Neuron (in vitro differentiated cells): ENCODE results near the gene CAMKMT.

ENCODE experiments used
- H2AFZ ChIP-seq: one replicate; pipeline ENCODE4 v1.6.1; 2013; ENCODE audit warnings: low read depth, mild to moderate bottlenecking, inconsistent platforms, low read length, moderate library complexity
- H3K27me3 ChIP-seq: one replicate; pipeline ENCODE4 v1.6.1; 2013; ENCODE audit warnings: low read length; ENCODE audit not compliant: insufficient read depth
- H3K36me3 ChIP-seq: one replicate; pipeline ENCODE4 v1.6.1; 2013; ENCODE audit warnings: low read length; ENCODE audit not compliant: insufficient read depth
- H3K4me1 ChIP-seq: one replicate; pipeline ENCODE4 v1.6.1; 2013; ENCODE audit warnings: low read length; ENCODE audit not compliant: insufficient read depth
- H3K4me3 ChIP-seq: 2 replicates; pipeline ENCODE4 v1.5.1; 2013; ENCODE audit warnings: mild to moderate bottlenecking, low read length, moderate library complexity
- H3K9me3 ChIP-seq: one replicate; pipeline ENCODE4 v1.6.1; 2013; ENCODE audit warnings: low read length

Gene CAMKMT

GRCh38 chr2:44705876-44706480 is 344.2 kb downstream of the CAMKMT start:
- peaks cover 57% of the 10 kb centered on the region for H3K4me1 ChIP-seq
- no peaks in the 10 kb centered on the region for H3K36me3 ChIP-seq
- peak overlapping the region; percentile 28 for H3K4me3 ChIP-seq
- H3K27me3 ChIP-seq: no peaks in the 10 kb centered on the region
- no peaks in the 10 kb centered on the region for H3K9me3 ChIP-seq
- peak overlapping the region; percentile 4 for H2AFZ ChIP-seq

DNA sequence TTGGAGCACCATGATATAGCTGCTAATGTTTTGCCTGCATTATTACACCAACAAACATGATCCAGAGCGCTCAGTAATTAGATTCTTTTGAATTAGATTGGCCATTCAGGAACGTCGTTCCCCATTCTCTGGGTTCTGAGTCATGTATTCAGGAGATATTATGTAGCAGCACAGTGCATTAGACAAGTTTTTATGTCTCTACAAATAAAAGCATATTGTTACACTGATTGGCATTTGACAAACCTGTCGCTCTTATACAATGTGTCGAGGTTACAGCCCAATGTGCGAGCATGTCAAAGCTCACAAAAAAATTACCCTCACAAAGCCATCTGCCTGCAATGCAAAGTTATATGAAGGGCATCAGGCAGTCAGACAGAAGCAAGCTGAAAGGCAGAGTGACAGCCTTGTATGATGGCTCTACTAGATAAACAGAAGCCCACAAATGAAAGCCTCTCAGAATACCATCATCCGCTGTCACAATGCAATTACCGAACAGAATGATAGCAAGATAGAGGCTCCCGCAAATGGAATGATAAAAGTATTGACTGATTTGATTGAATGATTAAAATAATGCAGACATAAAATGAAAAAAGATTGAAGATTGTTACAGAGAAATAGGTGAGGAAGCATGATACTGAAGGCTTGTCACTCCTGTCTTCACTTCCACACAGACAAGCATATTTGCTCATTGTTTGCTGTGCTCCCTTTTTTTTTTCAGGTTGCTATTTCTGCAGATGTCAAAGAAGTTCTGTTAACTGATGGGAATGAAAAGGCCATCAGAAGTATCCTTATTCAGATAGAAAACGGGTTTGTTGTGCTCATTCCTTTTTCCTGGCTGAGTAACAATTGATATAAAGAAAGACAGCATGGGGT is 345.2 kb downstream of the CAMKMT start:
- Histone ChIP-seq H3K36me3 (no peaks in the 10 kb centered on the region), H2AFZ (no peak overlapping the region), H3K4me3 (peak overlapping the region; percentile 28), H3K9me3 (no peaks in the 10 kb centered on the region), H3K27me3 (no peaks in the 10 kb centered on the region), H3K4me1 (peaks cover 57% of the 10 kb centered on the region)

- H3K9me3 ChIP-seq: no peaks in the 10 kb centered on the region
- peaks cover 57% of the 10 kb centered on the region for H3K4me1 ChIP-seq
- H3K36me3 ChIP-seq: no peaks in the 10 kb centered on the region
- H2AFZ ChIP-seq: no peak overlapping the region
- no peak overlapping the region for H3K4me3 ChIP-seq
- no peaks in the 10 kb centered on the region for H3K27me3 ChIP-seq
Observed at GRCh38 chr2:44707945-44708660, 346.4 kb downstream of the CAMKMT start.

DNA sequence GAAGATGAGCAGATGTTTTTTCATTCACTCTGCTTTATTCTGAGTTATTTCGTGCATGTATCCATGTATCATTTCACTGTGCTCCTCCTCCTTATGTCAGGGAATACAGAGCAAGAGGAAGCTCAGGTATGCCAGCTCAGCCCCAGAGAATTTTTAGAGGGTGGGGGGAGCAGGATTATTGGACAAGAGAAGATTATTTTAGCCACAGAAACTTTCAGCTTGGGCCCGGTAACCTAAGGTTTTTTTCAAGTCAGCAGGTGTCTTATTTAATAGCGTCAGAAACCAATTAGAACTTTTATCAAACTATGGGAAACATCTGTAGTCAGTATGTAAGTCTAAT is 346.9 kb downstream of the CAMKMT start:
- no peaks in the 10 kb centered on the region for H3K27me3 ChIP-seq
- H3K4me3 ChIP-seq: peak overlapping the region; percentile 1
- peaks cover 57% of the 10 kb centered on the region for H3K4me1 ChIP-seq
- H3K36me3 ChIP-seq: no peaks in the 10 kb centered on the region
- H2AFZ ChIP-seq: peak overlapping the region; percentile 49
- no peaks in the 10 kb centered on the region for H3K9me3 ChIP-seq

DNA sequence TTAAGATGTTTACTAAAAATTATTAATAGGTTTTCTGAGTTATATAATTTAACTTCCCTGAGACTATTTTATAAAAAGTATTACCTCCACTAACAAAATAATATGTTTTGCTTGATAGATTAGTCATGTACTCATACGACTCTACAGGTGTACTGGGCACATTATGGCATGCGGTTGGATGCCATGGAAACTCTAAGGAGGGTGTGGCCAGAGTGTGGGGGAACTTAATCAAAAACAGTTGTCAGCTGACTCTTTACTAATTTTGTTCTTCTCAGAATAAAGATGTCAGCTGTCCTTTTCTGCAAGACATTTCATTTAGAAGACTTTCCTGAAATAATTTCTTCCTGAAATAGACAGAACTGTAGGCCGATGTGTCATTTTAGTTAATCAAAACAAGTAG is 351.4 kb downstream of the CAMKMT start:
- Histone ChIP-seq H3K9me3 (no peaks in the 10 kb centered on the region), H2AFZ (no peak overlapping the region), H3K4me1 (peaks cover 25% of the 10 kb centered on the region), H3K27me3 (no peaks in the 10 kb centered on the region), H3K36me3 (no peaks in the 10 kb centered on the region), H3K4me3 (no peak overlapping the region)

GRCh38 chr2:44715671-44716081 is 353.9 kb downstream of the CAMKMT start:
- Histone ChIP-seq H3K36me3 (no peaks in the 10 kb centered on the region), H3K9me3 (no peaks in the 10 kb centered on the region), H2AFZ (no peak overlapping the region), H3K4me3 (no peak overlapping the region), H3K27me3 (no peaks in the 10 kb centered on the region), H3K4me1 (peaks cover 5% of the 10 kb centered on the region)

- Histone ChIP-seq H3K4me1 (peaks cover 5% of the 10 kb centered on the region), H3K9me3 (no peaks in the 10 kb centered on the region), H2AFZ (no peak overlapping the region), H3K36me3 (no peaks in the 10 kb centered on the region), H3K27me3 (no peaks in the 10 kb centered on the region), H3K4me3 (no peak overlapping the region)
Observed at GRCh38 chr2:44716131-44716530, 354.4 kb downstream of the CAMKMT start.

GRCh38 chr2:44718431-44718830 is 356.7 kb downstream of the CAMKMT start:
- no peaks in the 10 kb centered on the region for H3K36me3 ChIP-seq
- H2AFZ ChIP-seq: no peak overlapping the region
- no peaks in the 10 kb centered on the region for H3K27me3 ChIP-seq
- H3K4me3 ChIP-seq: no peak overlapping the region
- no peaks in the 10 kb centered on the region for H3K9me3 ChIP-seq
- H3K4me1 ChIP-seq: peaks cover 5% of the 10 kb centered on the region

DNA sequence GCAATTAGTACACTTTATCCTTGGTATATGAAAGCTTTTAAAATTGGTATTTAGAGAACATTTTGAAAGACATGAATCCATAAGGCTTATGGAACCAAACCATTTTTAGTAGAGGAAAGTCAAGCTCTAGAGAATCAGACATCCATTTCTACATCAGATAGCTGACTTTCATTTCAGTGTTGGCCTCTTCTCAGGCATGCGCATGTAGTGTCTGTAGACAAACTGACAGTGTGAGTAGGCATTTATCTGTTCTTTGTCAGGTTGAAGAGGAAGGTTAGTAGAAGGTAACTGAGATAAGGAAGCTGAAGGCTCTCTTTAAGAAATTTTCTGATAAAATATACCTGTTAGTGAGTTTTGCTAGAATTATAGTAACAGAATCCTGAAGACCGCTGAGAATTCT is 357.8 kb downstream of the CAMKMT start:
- H3K27me3 ChIP-seq: no peaks in the 10 kb centered on the region

DNA sequence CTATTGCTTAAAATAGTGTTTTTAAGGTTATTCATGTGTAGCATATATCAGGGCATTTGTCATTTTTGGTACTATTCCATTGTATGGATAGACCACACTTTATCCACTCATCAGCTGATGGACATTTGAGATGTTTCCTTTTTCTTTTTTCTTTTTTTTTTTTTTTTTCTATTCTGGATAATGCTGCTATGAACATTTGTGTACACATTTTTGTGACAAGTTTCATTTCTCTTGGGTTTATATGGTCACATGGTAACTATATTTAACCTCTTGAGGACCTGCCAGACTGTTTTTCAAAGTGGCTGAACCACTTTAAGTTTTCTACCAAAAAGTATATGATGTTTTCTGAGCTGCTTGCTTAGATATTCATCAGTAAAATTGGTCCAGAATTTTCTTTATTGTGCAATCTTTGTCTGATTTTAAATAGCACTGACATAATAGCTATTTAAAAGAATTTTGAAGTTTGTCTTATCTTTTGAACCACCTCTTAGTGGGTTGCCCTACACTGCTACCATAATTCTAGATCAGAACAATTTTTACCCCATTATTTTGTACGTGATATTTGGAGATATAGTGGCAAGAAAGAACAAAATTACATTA is 360.4 kb downstream of the CAMKMT start:
- Histone ChIP-seq H3K9me3 (no peaks in the 10 kb centered on the region), H2AFZ (no peak overlapping the region), H3K27me3 (no peaks in the 10 kb centered on the region), H3K4me1 (peaks cover 12% of the 10 kb centered on the region), H3K36me3 (no peaks in the 10 kb centered on the region), H3K4me3 (no peak overlapping the region)

More for the DNA sequence above, 357.8 kb downstream of the CAMKMT start:
- no peak overlapping the region for H3K4me3 ChIP-seq
- no peaks in the 10 kb centered on the region for H3K36me3 ChIP-seq
- no peaks in the 10 kb centered on the region for H3K9me3 ChIP-seq
- no peak overlapping the region for H2AFZ ChIP-seq
- peaks cover 5% of the 10 kb centered on the region for H3K4me1 ChIP-seq

- Histone ChIP-seq H3K4me1 (peaks cover 12% of the 10 kb centered on the region), H3K36me3 (no peaks in the 10 kb centered on the region), H3K9me3 (no peaks in the 10 kb centered on the region), H2AFZ (no peak overlapping the region), H3K4me3 (no peak overlapping the region), H3K27me3 (no peaks in the 10 kb centered on the region)
Observed at GRCh38 chr2:44723921-44724320, 362.2 kb downstream of the CAMKMT start.

- H3K27me3 ChIP-seq: no peaks in the 10 kb centered on the region
- peaks cover 9% of the 10 kb centered on the region for H3K4me1 ChIP-seq
- H2AFZ ChIP-seq: no peak overlapping the region
- H3K9me3 ChIP-seq: peaks cover 8% of the 10 kb centered on the region
- no peak overlapping the region for H3K4me3 ChIP-seq
- no peaks in the 10 kb centered on the region for H3K36me3 ChIP-seq
Observed at GRCh38 chr2:44730593-44730992, 368.8 kb downstream of the CAMKMT start.

- no peaks in the 10 kb centered on the region for H3K27me3 ChIP-seq
- H3K36me3 ChIP-seq: no peaks in the 10 kb centered on the region
- H2AFZ ChIP-seq: no peak overlapping the region
- H3K4me1 ChIP-seq: no peaks in the 10 kb centered on the region
- no peak overlapping the region for H3K4me3 ChIP-seq
- peaks cover 8% of the 10 kb centered on the region for H3K9me3 ChIP-seq
Observed at GRCh38 chr2:44731505-44731904, 369.8 kb downstream of the CAMKMT start.
